Memory B cell (primary cell): Measurements from ENCODE around the gene GP1BA.

Experiments used
- ATAC-seq: fragments of 150-1000 bp; cut with Tn5 transposase; 2 replicates; pipeline ENCODE4 v1.10.0; 2021; ENCODE audit warnings: low read depth, mild to moderate bottlenecking, moderate library complexity
- DNase-seq, 2 donors: peaks; one replicate each; pipeline ENCODE4 v3.0.0; 2022; ENCODE audit warnings: low spot score in 2 of 2
- H3K27ac Mint-ChIP-seq: one replicate; pipeline ENCODE4 v1.8.0; 2022; ENCODE audit warnings: mild to moderate bottlenecking, moderate library complexity, mixed read lengths
- H3K27me3 Mint-ChIP-seq: one replicate; pipeline ENCODE4 v1.8.0; 2022; ENCODE audit warnings: mixed read lengths
- H3K36me3 Mint-ChIP-seq: one replicate; pipeline ENCODE4 v1.8.0; 2022; ENCODE audit warnings: mild to moderate bottlenecking, mixed read lengths
- H3K4me1 Mint-ChIP-seq: one replicate; pipeline ENCODE4 v1.8.0; 2022; ENCODE audit warnings: mixed read lengths
- H3K4me3 Mint-ChIP-seq: one replicate; pipeline ENCODE4 v1.8.0; 2022; ENCODE audit warnings: mild to moderate bottlenecking, moderate library complexity, mixed read lengths
- H3K9me3 Mint-ChIP-seq: one replicate; pipeline ENCODE4 v1.8.0; 2022; ENCODE audit warnings: mixed read lengths

Gene GP1BA

DNA sequence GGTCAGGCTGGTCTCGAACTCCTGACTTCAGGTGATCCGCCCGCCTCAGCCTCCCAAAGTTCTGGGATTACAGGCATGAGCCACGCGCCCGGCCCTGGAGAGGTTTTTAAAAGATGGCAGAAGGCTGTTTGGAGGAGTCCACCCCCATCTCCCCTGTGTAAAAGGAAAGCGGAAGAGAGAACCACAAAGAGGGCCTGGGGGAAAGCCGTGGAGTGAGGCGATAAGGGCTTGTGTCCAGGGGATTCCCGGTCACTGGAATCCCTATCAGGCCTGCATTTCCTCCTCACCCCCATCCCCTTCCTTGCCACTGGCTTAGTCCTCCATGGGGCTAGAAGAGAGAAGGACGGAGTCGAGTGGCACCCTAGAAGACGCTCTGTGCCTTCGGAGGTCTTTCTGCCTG is at the start of gene GP1BA:
Gene GP1BA, plus strand, starts transcription at position 315 of the 400 bp plus-strand sequence. CDS start 328 bp downstream, outside the sequence.
- H3K9me3 Mint-ChIP-seq: no peaks in the 10 kb centered on the region
- H3K27me3 Mint-ChIP-seq: no peaks in the 10 kb centered on the region
- peaks cover 5% of the 10 kb centered on the region for H3K36me3 Mint-ChIP-seq
- DNase-seq: no peak
- peak; percentile 38 for ATAC-seq
- no peak within 1 kb of the TSS for H3K27ac Mint-ChIP-seq
- H3K4me3 Mint-ChIP-seq: no peak within 1 kb of the TSS
- peaks cover 21% of the 10 kb centered on the region for H3K4me1 Mint-ChIP-seq

DNA sequence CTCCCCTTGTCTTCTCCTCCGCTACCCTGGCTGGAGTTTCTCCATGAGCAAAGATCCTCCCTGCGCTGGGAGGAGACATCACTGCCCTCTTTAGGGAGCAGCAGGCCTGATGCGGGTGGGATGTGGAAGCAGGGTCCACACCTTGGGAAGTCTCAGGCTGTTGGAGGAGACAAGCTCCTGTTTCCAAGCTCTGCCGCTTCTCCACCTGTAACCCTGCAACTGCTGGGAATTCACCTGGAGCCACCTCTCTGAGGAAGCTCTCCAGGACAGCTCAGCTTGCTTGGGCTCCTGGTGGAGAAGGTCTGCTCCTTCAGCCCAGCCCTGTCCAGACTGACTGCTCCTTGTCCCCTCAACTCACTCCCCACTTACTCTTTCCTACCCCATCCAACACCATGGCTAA is 47.6 kb upstream of the GP1BA start:
- no peak overlapping the region for H3K4me3 Mint-ChIP-seq
- no peaks in the 10 kb centered on the region for H3K9me3 Mint-ChIP-seq
- DNase-seq (no peak), ATAC-seq (no peak)
- H3K4me1 Mint-ChIP-seq: peaks cover 3% of the 10 kb centered on the region
- no peak overlapping the region for H3K27ac Mint-ChIP-seq
- H3K36me3 Mint-ChIP-seq: peaks cover 19% of the 10 kb centered on the region
- H3K27me3 Mint-ChIP-seq: no peaks in the 10 kb centered on the region

- peaks cover 1% of the 10 kb centered on the region for H3K4me1 Mint-ChIP-seq
Observed at GRCh38 chr17:4886830-4887229, 45.2 kb upstream of the GP1BA start.

DNA sequence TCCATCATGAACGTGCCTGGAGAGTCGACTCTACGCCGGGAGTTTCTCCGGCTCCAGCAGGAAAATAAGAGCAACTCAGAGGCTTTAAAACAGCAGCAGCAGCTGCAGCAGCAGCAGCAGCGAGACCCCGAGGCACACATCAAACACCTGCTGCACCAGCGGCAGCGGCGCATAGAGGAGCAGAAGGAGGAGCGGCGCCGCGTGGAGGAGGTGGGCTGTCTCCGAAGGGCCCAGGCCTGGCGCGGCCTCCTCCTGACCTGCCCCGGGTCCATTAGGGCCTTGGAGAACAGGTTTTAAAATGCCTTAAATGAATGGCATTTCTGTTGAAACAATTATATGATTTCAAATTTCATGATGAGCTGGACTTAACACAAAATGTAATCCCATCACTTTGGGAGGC is 44.5 kb upstream of the GP1BA start:
- ATAC-seq (no peak), DNase-seq (no peak)
- H3K4me1 Mint-ChIP-seq: no peaks in the 10 kb centered on the region
- H3K36me3 Mint-ChIP-seq: peaks cover 26% of the 10 kb centered on the region
- no peaks in the 10 kb centered on the region for H3K27me3 Mint-ChIP-seq
- no peak overlapping the region for H3K27ac Mint-ChIP-seq
- H3K9me3 Mint-ChIP-seq: no peaks in the 10 kb centered on the region
- no peak overlapping the region for H3K4me3 Mint-ChIP-seq

More at GRCh38 chr17:4886830-4887229, 45.2 kb upstream of the GP1BA start:
- no peaks in the 10 kb centered on the region for H3K27me3 Mint-ChIP-seq
- no peak for ATAC-seq
- no peaks in the 10 kb centered on the region for H3K9me3 Mint-ChIP-seq
- H3K27ac Mint-ChIP-seq: no peak overlapping the region
- DNase-seq: no peak
- H3K36me3 Mint-ChIP-seq: peaks cover 23% of the 10 kb centered on the region
- no peak overlapping the region for H3K4me3 Mint-ChIP-seq

GRCh38 chr17:4891411-4892410 is 40.4 kb upstream of the GP1BA start:
- peaks cover 34% of the 10 kb centered on the region for H3K36me3 Mint-ChIP-seq
- no peak for ATAC-seq

GRCh38 chr17:4892499-4893221 is 39.4 kb upstream of the GP1BA start:
- Mint-ChIP-seq H3K9me3 (no peaks in the 10 kb centered on the region), H3K27ac (no peak overlapping the region), H3K4me3 (no peak overlapping the region), H3K27me3 (no peaks in the 10 kb centered on the region), H3K36me3 (peaks cover 34% of the 10 kb centered on the region), H3K4me1 (no peaks in the 10 kb centered on the region)
- ATAC-seq (no peak), DNase-seq (no peak)

More at GRCh38 chr17:4891411-4892410, 40.4 kb upstream of the GP1BA start:
- Mint-ChIP-seq H3K27me3 (no peaks in the 10 kb centered on the region), H3K9me3 (no peaks in the 10 kb centered on the region), H3K4me3 (no peak overlapping the region), H3K4me1 (no peaks in the 10 kb centered on the region), H3K27ac (no peak overlapping the region)
- no peak for DNase-seq

- Mint-ChIP-seq H3K36me3 (peaks cover 35% of the 10 kb centered on the region), H3K4me1 (peaks cover under 1% of the 10 kb centered on the region), H3K27me3 (no peaks in the 10 kb centered on the region), H3K27ac (no peak overlapping the region), H3K9me3 (no peaks in the 10 kb centered on the region), H3K4me3 (no peak overlapping the region)
- ATAC-seq (no peak), DNase-seq (no peak)
Observed at GRCh38 chr17:4893272-4893671, 38.8 kb upstream of the GP1BA start.

DNA sequence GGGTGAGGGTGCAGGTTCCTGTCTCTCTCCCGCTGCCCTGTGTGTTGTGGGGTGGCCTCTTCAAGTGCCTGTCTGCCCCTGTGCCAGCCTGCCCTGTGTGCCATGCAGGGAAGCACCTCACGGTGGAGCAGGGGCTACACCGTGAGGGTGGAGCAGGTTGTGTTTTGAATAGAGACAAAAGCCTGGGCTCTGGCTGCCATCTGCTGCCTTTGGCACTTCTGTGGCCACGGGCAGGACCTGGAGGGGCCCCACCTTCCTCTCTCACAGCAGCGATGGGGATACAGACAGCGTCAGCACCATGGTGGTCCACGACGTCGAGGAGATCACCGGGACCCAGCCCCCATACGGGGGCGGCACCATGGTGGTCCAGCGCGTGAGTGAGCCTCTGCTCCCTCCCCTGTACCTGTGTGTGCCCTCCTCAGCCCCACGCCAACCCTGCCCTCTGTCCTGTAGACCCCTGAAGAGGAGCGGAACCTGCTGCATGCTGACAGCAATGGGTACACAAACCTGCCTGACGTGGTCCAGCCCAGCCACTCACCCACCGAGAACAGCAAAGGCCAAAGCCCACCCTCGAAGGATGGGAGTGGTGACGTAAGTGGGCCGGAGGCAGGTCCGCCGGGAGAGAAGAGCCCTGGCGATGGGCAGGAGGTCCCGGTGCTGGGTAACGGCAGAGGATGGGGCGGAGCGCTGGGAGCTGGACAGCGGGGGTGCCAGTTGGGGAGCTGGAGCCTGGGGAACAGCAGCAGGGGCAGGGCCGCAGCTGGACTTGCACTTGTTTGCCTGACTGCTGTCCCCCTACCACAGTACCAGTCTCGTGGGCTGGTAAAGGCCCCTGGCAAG is 38.1 kb upstream of the GP1BA start:
- Mint-ChIP-seq H3K9me3 (no peaks in the 10 kb centered on the region), H3K4me3 (no peak overlapping the region), H3K27me3 (no peaks in the 10 kb centered on the region), H3K4me1 (peaks cover 4% of the 10 kb centered on the region), H3K27ac (no peak overlapping the region), H3K36me3 (peaks cover 35% of the 10 kb centered on the region)
- no peak for DNase-seq
- no peak for ATAC-seq

DNA sequence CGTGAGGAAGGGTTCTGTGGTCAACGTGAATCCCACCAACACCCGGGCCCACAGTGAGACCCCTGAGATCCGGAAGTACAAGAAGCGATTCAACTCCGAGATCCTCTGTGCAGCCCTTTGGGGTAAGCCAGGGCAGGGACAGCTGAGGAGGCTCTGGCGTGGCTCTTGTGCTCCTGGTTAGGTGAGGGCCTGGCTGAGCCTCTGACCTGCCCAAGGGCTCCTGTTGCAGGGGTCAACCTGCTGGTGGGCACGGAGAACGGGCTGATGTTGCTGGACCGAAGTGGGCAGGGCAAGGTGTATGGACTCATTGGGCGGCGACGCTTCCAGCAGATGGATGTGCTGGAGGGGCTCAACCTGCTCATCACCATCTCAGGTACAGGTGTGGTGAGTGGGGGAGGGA is 37.0 kb upstream of the GP1BA start:
- H3K36me3 Mint-ChIP-seq: peaks cover 33% of the 10 kb centered on the region
- ATAC-seq: no peak
- no peaks in the 10 kb centered on the region for H3K27me3 Mint-ChIP-seq
- no peak for DNase-seq
- H3K9me3 Mint-ChIP-seq: no peaks in the 10 kb centered on the region
- H3K4me3 Mint-ChIP-seq: no peak overlapping the region
- peaks cover 6% of the 10 kb centered on the region for H3K4me1 Mint-ChIP-seq
- no peak overlapping the region for H3K27ac Mint-ChIP-seq

- peaks cover 31% of the 10 kb centered on the region for H3K36me3 Mint-ChIP-seq
- H3K4me1 Mint-ChIP-seq: peaks cover 9% of the 10 kb centered on the region
- no peak overlapping the region for H3K4me3 Mint-ChIP-seq
- no peaks in the 10 kb centered on the region for H3K27me3 Mint-ChIP-seq
- no peaks in the 10 kb centered on the region for H3K9me3 Mint-ChIP-seq
- no peak overlapping the region for H3K27ac Mint-ChIP-seq
- no peak for DNase-seq
- no peak for ATAC-seq
Observed at GRCh38 chr17:4895657-4896331, 36.3 kb upstream of the GP1BA start.

- Mint-ChIP-seq H3K4me1 (peaks cover 11% of the 10 kb centered on the region), H3K4me3 (no peak overlapping the region), H3K27ac (no peak overlapping the region), H3K36me3 (peaks cover 29% of the 10 kb centered on the region), H3K9me3 (no peaks in the 10 kb centered on the region), H3K27me3 (no peaks in the 10 kb centered on the region)
- DNase-seq: no peak
- no peak for ATAC-seq
Observed at GRCh38 chr17:4896332-4897197, 35.5 kb upstream of the GP1BA start.

GRCh38 chr17:4897198-4897687 is 34.8 kb upstream of the GP1BA start:
- Mint-ChIP-seq H3K27ac (no peak overlapping the region), H3K36me3 (peaks cover 27% of the 10 kb centered on the region), H3K9me3 (no peaks in the 10 kb centered on the region), H3K27me3 (no peaks in the 10 kb centered on the region), H3K4me3 (no peak overlapping the region), H3K4me1 (peaks cover 12% of the 10 kb centered on the region)
- ATAC-seq (no peak), DNase-seq (no peak)
